Measurements from ENCODE around the gene GDF15.

The GDF15 gene

DNA sequence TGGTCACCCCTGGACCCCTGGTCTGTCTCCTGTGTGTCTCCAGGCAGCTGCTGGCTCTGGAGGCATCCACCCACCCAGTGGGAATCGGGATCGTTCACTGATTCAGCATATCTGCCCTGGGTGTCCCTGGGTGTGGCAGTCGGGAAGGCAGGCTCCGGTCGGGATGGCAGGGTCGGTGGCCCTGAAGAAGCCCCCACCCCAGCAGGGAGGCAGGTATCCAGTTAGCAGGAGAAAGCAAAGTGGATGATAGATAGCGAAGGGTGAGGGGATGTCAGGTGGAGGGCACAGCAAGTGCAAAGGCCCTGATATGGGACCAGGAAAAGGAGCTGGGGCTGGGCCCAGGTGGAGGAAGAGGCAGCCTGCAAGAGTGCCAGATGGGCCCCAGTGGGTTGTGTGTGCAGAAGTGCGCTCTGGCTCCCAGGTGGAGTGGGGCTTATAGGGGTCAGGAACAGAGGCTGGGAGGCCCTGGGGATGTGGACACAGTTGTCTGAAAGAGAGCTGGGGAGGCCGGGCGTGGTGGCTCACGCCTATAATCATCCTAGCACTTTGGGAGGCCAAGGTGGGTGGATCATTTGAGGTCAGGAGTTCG, 35.5 kb downstream of the GDF15 start:
- no peak for TF ChIP-seq CTCF (IDR thresholded peaks at IDR 0.05)
- Histone ChIP-seq H3K36me3 (no peaks in the 10 kb centered on the region), H3K27me3 (peaks cover 60% of the 10 kb centered on the region), H3K4me3 (ENCODE audit: low read depth in 1 of 2, low read length in 1 of 2) (no peak overlapping the region), H3K4me1 (ENCODE audit: control insufficient read depth in 1 of 2, insufficient read depth in 1 of 2, low read depth in 1 of 2, low read length in 1 of 2) (peaks cover 32 to 34% of the 10 kb centered on the region in 2 experiments), H3K27ac (no peak overlapping the region), H3K9me3 (no peaks in the 10 kb centered on the region)

DNA sequence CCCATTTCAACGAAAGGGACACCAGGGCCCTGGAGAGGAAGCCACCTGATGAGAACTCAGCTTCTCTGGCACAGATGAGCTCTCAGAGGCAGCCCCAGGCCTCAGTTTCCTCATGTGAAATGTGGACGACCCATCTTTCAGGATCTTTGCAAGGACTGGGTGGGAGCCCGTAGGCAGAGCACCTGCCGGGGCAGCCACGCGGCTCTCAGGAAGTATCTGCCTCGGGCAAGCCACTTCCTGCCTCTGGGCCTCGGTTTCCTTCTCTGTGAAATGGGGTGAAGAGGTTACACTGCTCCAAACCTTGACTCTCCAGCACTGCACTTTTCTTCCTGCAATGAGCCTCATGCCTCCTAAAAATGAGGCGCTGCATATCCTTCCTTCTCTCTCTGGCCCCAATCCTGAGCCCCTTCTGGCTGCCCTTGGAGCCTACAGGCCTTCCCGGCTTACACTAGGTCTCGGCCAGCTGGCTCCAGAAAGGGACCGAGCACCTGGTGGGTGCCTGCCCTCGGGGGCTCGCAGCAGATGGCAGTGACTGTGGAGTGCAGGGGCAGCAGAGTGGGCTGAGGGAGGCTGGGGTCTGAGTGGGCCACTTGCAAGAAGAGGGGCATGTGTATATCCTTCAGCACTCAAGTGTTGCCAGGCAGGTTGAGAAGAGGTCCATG, 36.7 kb downstream of the GDF15 start:
- no peaks in the 10 kb centered on the region for H3K9me3 ChIP-seq
- no peak for TF ChIP-seq CTCF (IDR thresholded peaks at IDR 0.05)
- H3K36me3 ChIP-seq, result no peaks in the 10 kb centered on the region
- no peak overlapping the region for H3K27ac ChIP-seq
- peaks cover 21 to 22% of the 10 kb centered on the region in 2 experiments for H3K4me1 ChIP-seq (ENCODE audit: control insufficient read depth in 1 of 2, insufficient read depth in 1 of 2, low read depth in 1 of 2, low read length in 1 of 2)
- no peak overlapping the region for H3K4me3 ChIP-seq (ENCODE audit: low read depth in 1 of 2, low read length in 1 of 2)
- peaks cover 60% of the 10 kb centered on the region for H3K27me3 ChIP-seq

DNA sequence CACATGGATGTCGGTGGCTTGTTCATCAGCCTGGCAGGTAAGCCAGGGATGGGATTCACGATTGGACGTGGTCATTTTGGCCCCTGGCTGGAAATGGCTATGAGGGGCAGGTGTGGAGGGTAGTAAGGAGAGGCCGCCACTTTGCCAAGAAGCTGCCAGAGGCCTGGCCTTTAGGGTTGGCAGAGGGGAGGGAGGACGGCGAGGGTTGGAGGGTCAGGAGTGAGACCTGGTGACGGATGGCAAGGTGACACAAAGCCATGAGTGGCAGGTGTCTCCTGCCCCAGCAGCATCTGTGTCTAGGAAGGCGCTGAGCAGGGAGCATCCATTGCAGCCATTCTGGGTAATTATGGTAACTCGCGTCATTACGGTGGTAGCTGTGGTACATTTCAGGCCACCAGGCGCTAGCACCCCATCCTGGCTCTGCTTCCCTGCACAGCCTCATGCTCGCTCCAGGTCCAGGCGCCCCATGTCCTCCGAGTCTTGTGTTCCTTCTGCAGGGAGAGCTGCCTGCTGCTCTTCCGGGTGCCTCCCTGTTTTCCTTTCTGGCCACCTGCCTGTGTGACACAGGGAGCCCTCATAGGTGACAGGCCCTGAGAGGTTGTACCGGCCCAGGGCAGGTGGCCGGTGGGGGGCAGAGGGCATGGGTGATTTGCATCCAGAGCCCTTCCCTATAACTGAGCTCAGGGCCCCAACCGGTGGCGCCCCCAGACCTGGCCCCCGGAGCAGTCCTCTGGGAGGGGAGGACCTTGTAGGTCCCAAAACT, 37.5 kb downstream of the GDF15 start:
- peaks cover 13 to 14% of the 10 kb centered on the region in 2 experiments for H3K4me1 ChIP-seq (ENCODE audit: control insufficient read depth in 1 of 2, insufficient read depth in 1 of 2, low read depth in 1 of 2, low read length in 1 of 2)

DNA sequence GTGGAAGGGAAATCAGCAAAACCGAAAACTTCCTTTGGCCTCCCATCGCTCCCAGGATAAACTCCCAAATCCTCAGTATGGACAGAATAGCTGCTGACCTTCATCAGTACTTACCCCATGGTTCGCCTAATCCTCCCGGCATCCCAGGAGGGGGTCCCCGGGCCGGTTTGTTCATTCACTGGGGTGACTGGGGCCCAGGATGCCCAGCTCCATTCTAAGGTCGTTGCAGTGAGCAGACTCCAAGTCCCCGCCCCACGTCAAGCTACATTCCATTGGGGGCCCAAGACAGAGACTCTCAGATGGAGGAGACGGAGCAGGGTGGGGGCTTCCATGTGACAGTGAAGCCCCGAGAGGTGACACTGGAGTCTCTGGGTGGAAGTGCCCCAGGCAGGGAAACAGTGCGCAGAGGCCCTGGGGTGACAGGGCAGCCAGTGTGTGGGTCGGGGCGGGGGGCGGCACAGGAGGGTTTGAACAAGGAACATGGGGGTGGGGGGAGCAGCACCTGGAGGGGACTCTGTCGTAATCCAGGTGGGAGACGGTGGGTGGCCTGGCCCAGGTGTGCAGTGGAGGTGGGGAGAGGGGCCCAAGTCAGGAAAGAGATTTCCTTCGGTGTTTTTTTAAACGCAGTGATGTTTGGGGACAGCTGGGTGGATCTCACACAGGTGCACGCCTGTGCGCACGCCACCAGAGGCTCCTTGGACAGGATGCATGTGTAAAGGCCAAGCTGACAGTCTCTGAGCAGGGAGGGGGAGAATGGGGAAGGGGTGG, 38.3 kb downstream of the GDF15 start:
- Histone ChIP-seq H3K9me3 (no peaks in the 10 kb centered on the region), H3K27ac (no peak overlapping the region), H3K4me1 (ENCODE audit: control insufficient read depth in 1 of 2, insufficient read depth in 1 of 2, low read depth in 1 of 2, low read length in 1 of 2) (peaks cover 12 to 15% of the 10 kb centered on the region in 2 experiments), H3K4me3 (ENCODE audit: low read depth in 1 of 2, low read length in 1 of 2) (no peak overlapping the region), H3K36me3 (no peaks in the 10 kb centered on the region), H3K27me3 (peaks cover 60% of the 10 kb centered on the region)
- TF ChIP-seq CTCF (IDR thresholded peaks at IDR 0.05), result no peak

More for the DNA sequence above, 37.5 kb downstream of the GDF15 start:
- TF ChIP-seq CTCF (IDR thresholded peaks at IDR 0.05), result no peak
- Histone ChIP-seq H3K9me3 (no peaks in the 10 kb centered on the region), H3K36me3 (no peaks in the 10 kb centered on the region), H3K27ac (no peak overlapping the region), H3K4me3 (ENCODE audit: low read depth in 1 of 2, low read length in 1 of 2) (no peak overlapping the region), H3K27me3 (peaks cover 60% of the 10 kb centered on the region)

DNA sequence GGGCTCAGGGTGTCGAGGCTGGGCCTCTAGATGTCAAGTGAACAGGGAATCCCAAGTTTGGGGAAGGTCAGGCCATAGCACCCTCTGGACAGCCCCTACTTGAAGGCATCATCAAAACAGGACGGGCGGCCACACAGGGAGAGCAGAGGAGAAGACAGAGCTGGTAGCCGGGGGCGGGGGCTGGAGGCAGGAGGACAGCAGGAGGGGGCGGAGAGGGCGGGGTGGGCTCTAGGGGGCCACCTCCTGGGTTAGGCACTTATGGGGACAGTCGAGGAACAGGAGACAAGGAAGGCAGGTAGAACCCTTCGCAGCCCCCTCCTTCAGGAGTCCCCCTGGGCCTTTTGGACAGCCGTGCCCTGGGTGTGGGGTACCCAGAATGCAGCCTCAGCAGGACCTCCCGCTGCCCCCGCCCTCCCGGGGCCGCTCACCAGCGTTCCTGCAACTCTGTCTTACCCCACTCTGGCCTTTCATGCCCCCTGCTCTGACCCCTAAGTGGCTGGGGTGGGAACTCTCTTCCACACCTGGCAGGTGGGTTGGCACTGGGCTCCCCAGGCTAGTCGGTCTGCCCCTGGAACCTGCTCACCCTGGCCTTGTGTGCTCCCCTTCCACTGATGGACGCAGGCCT, 39.0 kb downstream of the GDF15 start:
- Histone ChIP-seq H3K9me3 (no peaks in the 10 kb centered on the region), H3K27me3 (peaks cover 60% of the 10 kb centered on the region), H3K4me3 (ENCODE audit: low read depth in 1 of 2, low read length in 1 of 2) (no peak overlapping the region), H3K36me3 (no peaks in the 10 kb centered on the region), H3K27ac (no peak overlapping the region), H3K4me1 (ENCODE audit: control insufficient read depth in 1 of 2, insufficient read depth in 1 of 2, low read depth in 1 of 2, low read length in 1 of 2) (peaks cover 8 to 17% of the 10 kb centered on the region in 2 experiments)
- TF ChIP-seq CTCF (IDR thresholded peaks at IDR 0.05), result no peak

Data from neutrophil (primary cell).